ENCODE measurements around the gene TRIM17.

GRCh38 chr1:228463009-228463558 is 46.4 kb upstream of the TRIM17 start:
- TF ChIP-seq POLR2A (IDR thresholded peaks at IDR 0.05; ENCODE audit: low read length) (no peak), GATA1 (IDR thresholded peaks at IDR 0.05; ENCODE audit: low read depth, low read length) (no peak)
